ENCODE results near the gene GFY.

The GFY gene

DNA sequence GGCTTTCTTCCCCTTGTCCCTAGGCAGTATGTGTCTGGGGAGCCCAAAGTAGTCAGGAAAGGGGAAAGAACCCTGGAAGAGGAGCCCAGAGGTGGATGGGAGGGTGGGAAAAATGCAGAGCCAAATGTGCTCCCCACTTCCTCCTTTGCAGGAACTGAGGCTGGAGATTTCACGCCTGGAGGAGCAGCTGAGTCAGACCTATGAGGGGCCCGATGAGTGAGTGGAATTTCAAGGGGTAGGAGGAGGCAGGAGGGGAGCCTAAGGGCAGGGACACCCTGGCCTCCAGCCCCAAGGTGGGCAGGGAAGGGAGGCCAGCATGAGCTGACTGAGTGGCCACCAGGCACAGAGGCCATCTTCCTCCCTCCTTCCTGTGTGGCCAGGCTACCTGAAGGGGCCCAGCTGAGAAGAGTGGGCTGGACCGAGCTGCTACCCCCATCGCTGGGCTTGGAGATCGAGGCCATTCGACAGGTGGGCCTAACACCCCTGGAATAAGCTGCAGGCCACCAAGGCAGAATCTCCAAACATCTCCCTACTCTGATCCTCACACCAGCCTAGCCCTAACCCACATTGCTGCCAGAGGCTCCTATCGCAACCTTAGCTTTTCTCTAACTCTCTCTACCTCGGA is 16.3 kb upstream of the GFY start:
- no peak for DNase-seq (ENCODE audit: low read depth in 2 of 2)

- no peak for DNase-seq (ENCODE audit: low read depth in 2 of 2)
These were observed 15.7 kb upstream of the GFY start for GRCh38 chr19:49409441-49410029.

GRCh38 chr19:49411681-49412326 is 13.4 kb upstream of the GFY start:
- DNase-seq (ENCODE audit: low read depth in 2 of 2) = no peak

DNA sequence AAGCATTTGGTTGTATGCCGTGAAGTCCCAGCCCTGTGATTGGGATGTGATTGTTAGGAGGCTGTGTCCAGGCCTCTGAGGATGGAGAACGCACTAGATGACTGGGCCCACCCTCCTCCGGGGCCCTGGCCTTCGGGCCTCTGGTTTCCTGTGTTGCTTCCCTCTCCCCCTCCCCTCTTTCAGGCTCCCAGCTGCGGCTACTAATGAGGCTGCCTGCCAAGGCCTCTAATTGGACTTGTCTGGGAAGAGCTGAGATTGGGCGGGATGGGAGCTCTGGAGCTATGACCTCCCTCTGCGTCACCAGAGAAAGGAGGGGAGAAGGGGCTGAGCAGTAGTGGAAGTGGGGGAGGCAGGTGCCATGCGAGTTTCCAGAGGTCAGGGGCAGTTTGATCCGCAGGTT is 11.8 kb upstream of the GFY start:
- no peak for DNase-seq (ENCODE audit: low read depth in 2 of 2)

GRCh38 chr19:49414256-49414655 is 10.9 kb upstream of the GFY start:
- DNase-seq (ENCODE audit: low read depth in 2 of 2) = no peak

- DNase-seq (ENCODE audit: low read depth in 2 of 2) = no peak
These were observed 9.9 kb upstream of the GFY start for GRCh38 chr19:49415102-49415809.

DNA sequence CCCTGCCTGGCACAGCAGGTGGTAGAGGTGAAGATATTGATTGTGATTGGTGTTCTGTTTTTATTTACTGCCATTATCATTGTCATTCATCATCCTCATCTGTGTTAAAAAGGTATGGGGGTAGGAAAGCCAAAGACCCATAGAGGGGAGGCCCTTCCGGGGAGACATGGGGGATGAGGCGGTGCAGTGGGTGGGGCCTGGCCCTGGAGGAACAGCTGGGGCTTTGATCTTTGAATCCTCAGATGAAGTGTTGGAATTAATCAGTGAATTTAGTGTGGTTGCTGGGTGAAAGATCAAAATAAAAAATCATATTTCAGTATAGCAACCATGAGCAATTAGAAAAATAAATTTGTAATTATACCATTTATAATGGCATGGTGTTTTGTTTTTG is 9.4 kb upstream of the GFY start:
- DNase-seq (ENCODE audit: low read depth in 2 of 2) = no peak

DNA sequence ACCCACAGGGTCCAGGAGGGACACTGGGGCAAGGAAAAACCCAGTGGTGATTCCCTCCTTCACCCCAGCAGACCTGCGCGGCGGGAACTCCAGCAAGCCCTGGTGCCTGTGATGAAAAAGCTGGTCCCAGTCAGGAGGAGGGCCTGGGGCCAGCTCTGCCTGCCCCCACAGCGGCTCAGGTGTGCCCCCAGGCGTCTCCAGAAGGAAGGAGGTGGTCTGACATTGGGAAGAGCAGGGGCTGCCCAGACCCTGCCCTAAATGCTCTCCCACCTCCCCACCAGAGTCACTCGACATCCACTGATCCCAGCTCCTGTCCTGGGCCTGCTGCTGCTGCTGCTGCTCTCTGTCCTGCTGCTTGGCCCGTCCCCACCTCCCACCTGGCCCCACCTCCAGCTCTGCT is 8.1 kb upstream of the GFY start:
- DNase-seq (ENCODE audit: low read depth in 2 of 2) = no peak

DNA sequence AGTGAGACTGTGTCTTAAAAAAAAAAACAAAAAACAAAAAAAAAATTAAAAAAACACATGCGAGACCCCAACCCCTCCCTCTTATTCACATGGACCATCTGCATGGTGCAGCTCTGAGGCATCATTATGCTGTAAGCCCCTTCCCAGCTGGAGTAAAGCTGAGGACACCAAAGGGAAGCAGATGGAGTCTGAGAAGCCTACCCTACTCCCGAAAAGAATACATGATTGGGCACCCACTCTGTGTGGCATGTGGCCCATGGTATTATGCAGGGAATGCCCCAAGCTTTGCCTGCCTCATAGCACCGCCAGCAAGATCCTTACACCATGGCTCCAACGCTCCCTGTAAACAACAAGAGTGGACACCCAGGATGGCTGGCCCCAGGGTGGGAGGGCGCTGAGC is 6.7 kb upstream of the GFY start:
- no peak for DNase-seq (ENCODE audit: low read depth in 2 of 2)

DNA sequence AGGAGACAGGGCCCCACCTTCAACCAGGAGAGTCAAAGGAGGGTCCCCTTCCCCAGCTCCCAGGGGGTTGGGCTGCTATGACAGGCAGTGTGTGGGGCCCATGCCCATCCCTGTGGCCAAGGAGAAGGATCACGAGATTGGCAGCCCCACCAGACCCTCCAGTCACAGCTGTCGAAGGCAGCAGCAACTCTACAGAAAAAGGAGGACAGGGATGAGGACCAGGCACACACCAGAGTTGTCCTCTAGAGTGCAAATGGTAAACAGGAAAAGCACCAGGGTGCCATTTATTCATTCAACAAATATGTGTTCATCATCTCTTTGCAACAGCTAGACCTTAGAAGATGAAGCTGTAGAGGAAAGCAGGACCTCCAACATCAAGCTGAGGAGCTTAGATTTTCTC is 6.0 kb upstream of the GFY start:
- no peak for DNase-seq (ENCODE audit: low read depth in 2 of 2)

GRCh38 chr19:49420227-49420626 is 5.0 kb upstream of the GFY start:
- no peak for DNase-seq (ENCODE audit: low read depth in 2 of 2)

DNA sequence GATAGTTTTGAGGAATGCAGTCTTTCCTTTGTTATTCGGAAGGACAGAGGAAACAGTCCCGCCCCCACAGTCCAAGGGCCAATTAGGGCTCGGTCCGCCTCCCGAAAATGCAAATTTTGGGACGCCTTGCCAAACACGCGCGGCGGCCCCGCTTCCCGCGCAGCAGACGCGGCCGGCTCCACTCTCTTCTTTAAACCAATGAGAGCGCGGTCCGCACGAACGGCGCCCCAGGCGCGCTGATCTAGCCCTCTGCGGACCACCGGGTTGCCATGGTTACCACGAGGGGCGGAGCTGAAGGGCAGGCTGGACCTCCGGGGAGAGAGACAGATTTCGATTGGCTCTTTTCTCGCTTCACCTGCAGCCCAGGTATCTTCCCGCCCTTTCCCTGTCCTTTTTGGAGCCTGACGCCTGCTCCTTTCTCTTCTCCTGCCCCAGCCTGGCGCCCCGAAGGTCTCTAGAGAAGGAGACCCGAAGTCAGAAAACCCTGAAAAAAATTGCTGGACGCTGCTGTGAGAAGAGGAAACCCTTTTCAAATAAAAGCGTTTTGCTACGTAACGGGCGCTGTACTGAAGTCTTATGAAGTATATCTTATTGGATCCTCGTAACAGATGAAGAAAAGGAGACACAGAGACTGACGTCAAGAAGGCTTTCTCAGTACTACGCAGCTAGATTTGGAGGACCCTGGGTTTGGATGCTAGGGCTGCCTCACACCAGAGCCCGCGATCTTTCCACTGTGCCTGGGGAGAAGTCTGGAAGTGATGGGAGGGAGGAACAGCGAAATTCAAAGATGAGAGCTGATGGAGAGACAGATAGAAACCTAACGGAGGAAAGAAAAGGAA is 3.9 kb upstream of the GFY start:
- no peak for DNase-seq (ENCODE audit: low read depth in 2 of 2)

DNA sequence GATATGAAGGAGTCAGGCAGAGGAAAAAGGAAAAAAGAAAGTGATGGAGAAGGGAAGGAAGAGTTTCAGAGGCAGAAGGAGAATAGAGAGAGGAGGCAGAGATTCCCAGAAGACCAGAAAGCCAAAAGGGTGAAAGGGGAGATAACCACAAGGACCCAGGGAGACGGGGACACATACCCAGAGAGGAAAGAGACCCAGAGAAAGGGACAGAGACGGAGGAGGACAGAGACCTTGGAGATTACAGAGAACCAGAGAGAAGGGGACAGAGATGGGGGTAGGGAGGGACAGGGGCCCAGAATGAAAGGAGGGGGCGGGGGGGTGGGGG is 3.3 kb upstream of the GFY start:
- no peak for DNase-seq (ENCODE audit: low read depth in 2 of 2)

DNA sequence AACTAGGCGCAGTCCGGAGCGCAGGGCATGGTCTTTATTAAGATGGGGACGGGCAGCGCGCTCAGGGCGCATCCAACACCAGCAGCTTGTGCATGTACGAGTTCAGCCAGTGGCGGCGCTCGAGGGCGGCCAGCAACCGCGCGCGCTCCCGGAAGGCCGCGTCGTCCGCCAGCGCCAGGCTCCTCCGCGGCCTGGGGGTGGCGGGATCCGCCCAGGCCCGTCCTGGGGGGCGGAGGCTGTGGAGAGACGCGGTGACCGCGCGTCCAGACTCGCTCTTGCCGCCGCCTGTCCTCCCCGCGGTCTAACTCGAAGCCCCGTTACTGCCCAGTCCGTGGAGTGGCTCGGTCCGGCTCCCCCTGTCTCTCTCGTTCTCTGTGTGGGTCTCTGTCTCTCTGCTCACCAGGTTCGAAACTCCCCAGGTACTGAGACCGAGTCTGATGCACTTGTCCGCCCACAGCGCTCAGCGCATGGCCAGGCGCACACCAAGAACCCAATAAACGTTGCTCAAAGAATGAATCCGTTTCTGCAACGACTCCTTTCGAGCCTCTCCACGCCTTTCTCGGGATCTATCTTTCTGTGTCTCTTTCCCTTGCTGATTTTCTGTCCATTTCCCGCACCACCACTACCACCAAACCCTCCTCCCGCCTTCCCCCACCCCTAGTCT is 2.6 kb upstream of the GFY start:
- no peak for DNase-seq (ENCODE audit: low read depth in 2 of 2)

DNA sequence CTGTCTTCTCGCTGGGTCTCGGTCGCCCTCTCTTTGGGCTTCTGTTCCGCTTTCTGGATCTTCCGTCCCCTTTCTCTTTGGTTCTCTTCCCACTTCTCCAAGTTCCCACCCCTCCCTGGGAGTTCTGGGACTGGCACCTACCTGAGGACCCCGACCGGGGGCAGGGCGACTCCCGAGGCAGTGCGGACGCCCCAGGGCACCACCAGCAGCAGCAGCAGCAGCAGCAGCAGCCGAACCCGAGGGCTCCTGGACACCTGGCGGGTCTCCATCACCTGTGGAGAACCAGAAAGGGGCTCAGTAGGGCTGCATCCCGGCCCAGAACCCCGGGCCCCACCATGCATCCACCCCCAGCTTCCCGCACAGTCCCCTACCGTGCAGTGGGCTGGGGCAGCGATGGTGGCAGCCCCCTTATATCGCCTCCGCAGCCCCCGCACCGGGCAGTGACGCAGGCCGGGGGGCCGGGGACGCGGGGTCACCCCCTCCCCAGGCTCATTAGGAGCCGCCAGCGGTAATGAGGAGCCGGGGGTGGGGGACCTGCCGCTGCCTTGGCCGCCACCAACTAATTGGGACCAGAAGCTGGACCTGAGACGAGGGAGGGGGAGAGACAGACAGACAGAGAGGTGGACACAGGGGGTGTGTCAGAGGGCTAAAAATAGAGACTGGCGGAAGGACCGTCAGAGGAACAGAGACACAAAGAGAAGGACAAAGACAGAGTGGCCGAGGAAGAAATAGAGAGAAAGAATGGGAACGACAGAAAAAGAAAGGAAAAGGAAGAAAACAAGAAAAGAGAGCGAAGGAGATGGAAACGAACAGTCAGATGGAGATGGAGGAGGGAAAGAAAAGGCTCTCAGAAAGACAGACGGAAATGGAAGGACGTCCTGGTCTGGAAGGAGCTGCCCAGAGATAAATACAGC is 1.9 kb upstream of the GFY start, which contains the start of gene PTH2:
Gene PTH2 (minus strand): TSS at position 371 of the 914 bp plus-strand sequence. CDS start 102 bp downstream, at position 269.
- no peak for DNase-seq (ENCODE audit: low read depth in 2 of 2)

DNA sequence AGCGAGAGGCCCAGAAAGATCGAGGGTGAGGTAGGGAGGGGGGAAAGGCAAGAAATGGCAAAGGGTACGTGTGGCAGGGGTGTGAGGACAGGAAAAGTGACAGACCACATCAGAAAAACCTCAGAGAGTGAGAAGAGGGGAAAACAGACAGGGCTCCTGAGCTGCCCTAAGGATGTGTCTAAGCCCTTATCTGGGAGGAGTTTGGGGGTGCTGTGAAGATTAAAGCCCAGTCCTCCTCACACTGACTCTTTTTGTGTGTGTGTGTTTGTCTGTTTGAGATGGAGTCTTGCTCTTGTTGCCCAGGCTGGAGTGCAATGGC is 1.2 kb upstream of the GFY start:
- DNase-seq (ENCODE audit: low read depth in 2 of 2) = no peak

GRCh38 chr19:49425922-49426592 is 869 bp downstream of the GFY start:
- DNase-seq (ENCODE audit: low read depth in 2 of 2) = no peak

GRCh38 chr19:49427339-49427738 is 2.2 kb downstream of the GFY start:
- DNase-seq (ENCODE audit: low read depth in 2 of 2) = no peak

DNA sequence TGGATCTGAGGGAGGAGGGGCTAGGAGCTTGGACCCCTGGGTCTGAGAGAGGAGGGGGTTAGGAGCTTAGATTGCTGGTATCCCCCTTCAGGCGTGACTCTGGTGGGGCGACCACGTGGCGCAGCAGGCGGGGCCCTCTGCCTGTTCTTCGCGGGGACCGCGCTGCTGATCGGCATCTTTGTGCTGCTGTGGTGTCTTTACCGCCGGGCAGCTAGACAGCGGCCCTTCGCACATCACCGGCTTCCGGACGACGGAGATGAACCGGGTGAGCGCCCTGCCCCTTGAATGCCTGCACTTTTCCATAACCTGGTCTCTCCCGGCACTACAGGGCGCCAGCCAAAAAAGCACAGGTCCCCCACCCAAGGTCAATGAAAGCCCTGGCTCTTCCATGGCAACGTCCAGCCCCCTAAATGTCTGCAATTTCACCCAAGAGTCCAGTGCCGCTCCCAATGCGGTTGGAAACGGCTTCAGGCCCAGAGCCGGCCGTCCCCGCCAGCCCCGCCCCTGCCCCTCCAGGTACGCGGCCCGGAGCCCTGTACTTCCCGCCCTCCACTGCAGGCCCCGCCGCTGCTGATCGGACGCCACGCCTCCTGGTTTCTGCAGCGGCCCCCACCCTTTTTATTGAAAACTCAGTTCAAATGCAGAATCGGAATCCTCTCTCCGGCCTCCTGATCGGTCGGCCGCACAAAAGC is 2.8 kb downstream of the GFY start:
- DNase-seq (ENCODE audit: low read depth in 2 of 2) = no peak
